HG02981 (cell line): Measurements from ENCODE around the gene TMEM243.
A peak's percentile ranks its signal among the peaks of the same experiment; 100 is the strongest.

Experiments
- ATAC-seq: cut with Tn5 transposase; IDR thresholded peaks from one replicate; pipeline ENCODE4 v1.9.1; 2021; ENCODE audit warnings: mild to moderate bottlenecking, moderate library complexity; ENCODE audit not compliant: unreplicated experiment

TMEM243 gene

DNA sequence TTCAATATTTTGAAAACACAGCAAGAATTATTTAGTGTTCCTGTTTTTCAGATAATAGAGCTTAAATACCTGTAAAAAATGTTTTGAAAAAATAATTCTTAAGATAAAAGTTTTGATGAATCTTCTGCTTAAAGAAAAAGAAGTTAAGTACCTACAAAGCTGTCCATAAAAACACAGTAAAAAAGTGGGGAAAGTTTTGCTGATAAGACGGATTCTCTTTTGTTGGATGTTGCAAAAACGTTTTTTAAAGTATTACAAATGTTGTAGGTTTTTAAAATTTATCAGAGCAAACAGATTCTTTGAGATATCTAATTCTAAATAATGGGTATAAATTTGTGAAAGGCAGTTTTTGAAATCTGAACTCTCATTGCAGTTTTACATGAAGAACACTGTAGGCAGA is 55.1 kb downstream of the TMEM243 start:
- no peak for ATAC-seq

DNA sequence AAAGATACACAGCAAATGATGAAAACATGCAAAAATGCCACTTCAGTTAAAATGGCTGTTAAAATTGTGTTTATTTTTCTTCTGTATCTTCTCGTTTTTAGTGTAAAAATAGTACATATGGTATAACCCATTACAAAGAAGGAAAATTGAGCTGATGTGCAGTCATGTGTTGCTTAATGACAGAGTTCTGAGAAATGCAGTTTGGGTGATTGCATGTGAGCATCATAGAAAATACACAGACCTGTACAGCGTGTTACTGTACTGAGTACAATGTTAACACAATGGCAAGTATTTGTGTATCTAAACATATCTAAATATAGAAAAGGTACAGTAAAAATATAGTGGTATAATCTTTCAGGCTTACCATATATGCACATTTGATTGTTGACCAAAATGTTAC is 60.0 kb downstream of the TMEM243 start:
- ATAC-seq, result no peak

DNA sequence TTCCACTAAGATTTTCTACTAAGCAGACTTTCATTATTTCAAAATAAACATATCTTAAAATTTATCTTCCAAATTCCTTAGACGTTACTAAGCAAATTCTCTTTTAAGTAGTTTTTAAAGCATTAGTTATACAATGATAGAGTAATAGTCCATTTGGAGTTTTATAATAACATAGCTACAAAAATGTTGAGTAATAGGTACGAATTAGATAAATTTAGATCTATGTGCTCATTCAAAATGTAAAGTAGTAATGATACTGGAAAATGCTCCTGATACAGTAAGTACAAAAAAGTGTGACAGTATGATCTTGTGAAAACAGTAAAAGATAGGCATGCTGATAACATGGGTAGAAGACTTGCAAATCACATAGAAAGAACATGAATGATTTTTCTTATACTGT is 62.8 kb downstream of the TMEM243 start:
- ATAC-seq, result no peak

DNA sequence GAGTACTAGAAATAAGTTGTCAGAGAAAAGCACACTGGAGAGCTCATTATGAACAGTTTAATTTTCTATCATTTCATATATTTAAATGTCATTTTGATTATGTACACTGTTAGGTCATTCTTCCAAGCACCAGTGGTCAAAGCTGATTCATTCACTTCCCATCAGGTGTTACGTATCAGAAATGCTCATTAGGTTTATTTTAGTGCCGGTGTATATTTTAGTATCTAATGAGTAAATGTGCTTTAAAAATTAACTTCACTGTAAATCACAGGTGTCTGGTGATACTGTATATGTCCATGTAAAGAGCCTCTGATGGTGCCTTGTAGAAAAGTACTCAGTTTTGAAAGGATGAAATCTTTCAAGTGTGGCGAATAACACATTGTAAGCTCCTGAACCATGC is 63.7 kb downstream of the TMEM243 start:
- no peak for ATAC-seq

DNA sequence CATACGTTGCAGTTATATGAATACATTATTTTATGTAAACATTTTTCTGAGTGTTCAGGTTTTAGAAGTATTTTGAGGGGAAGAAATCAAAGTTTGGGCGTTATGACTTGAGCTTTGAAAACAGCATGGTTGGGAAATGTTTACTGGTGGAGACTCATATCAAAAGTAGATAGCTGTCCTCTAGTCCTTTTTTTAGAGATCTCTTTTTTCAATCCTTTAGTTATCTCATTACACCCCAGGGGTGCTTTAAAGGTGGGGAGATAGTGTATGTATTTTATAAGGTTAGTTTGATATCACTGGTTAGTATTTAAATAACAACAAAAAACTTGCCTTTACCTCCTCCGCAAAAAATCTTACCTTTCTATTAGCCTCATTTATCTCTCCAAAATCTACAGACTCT is 65.0 kb downstream of the TMEM243 start:
- no peak for ATAC-seq

DNA sequence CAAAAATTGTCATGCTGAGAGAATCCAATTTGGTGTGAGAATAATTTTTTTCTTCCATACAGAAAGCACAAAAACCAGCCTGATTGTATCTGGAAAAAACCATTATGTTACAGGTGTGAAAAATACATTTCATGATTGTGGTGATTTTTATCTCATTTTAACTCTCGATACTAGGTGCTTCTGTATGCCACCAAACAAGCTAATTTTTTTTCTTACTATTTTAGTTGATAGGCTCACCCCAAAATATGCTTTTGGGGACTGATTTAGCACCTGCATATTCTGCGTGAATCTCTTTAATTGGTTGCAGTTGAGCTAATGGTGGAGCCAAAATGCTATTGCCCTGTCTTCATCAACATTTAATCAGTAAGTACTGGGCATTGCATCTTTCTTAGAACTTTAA is 65.4 kb downstream of the TMEM243 start:
- ATAC-seq, result no peak

DNA sequence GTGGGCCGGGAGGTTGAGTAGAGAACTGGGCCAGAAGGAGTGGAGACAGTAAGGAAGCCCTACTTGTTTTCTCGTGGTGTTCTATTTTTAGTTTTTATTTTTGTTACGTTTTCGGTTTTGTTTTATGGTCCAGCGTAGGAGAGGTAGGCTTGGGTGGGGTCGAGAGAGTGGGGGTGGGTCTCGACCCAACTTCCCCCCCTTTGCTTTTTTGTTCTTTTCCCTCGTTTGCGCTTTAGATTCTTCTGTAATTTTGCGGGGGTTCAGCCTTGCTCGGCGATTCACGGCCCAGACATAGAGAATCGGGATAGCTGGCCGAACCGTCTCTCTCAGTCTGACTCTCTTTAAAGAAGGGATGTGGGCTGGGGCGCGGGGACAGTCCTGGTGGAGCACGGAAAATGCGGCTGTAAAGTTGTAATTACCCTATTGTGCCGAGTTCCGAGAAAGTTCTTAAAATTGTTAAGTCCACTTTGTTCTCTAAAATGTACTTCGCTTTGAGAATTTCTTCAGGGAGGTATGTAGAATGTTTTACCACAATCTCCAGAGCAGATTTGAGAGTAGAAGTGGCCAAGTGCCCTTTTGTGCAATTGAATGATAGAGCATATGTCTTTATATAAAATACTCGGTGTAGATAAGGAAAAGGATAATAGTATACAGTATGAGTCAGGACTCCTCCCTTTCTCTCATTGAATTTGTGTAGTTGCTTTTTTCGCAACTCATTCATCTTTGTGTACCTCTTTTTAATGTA is 66.5 kb downstream of the TMEM243 start:
- ATAC-seq, result peak; percentile 11

DNA sequence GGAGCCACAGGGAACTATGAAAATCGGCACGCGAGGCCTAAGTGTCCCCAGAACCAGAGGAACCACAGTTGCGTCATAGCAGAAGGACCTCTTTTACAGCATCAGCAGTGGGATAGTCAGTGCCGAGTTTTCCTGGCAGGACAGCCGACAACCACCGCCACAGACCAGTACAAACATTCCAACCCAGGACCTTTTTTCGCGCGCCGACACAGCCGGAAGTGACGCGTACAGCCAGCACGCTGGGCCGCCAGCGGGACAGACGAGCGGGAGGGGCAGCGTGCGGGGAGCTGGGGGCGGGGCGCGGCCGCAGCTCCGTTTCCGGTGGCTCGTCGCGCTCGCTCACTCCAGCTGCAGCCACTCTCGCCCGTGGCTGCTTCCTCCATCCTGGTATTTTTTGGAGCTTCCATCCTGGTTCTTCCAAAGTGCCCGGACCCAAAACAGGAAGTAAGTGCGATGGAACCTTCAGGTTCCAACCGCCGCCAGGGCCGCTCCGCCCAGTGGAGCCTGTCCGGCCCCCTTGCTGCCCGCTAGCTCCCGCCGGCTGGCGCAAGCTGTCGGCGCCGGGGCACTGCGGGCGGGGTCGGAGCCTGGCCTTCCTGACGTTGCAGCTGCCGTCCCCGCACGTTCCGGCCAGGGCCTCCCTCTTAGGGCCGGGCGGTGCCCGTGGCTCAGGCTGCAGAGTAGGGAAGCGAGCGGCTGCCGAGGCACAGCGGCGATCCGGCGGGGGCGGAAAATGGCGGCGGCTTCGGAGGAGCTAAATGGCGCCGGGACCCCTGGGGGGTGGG is 67.2 kb downstream of the TMEM243 start, which contains the start of gene DMTF1:
Gene DMTF1 (plus strand): TSS at position 342 of the 785 bp plus-strand sequence. CDS start 12,489 bp downstream, outside the sequence.
- peak; percentile 83 for ATAC-seq

DNA sequence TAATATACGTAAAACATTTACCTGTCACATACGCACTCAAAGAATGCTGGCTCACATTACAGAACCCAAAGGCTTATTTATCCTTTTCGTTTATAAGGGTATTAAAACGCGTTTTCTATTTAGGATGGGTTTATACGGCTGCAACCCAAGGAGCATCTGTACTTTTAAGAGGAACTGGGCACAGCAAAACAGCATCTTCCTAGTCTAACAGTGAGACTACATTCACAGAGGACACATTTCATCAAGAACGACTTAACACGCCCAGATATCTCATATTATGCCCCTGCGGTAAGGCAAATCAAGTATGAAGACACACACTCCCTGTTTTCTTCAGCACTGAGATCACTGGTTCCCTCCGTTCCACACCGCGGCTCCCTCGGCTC is 67.8 kb downstream of the TMEM243 start:
- ATAC-seq, result peak; percentile 27

DNA sequence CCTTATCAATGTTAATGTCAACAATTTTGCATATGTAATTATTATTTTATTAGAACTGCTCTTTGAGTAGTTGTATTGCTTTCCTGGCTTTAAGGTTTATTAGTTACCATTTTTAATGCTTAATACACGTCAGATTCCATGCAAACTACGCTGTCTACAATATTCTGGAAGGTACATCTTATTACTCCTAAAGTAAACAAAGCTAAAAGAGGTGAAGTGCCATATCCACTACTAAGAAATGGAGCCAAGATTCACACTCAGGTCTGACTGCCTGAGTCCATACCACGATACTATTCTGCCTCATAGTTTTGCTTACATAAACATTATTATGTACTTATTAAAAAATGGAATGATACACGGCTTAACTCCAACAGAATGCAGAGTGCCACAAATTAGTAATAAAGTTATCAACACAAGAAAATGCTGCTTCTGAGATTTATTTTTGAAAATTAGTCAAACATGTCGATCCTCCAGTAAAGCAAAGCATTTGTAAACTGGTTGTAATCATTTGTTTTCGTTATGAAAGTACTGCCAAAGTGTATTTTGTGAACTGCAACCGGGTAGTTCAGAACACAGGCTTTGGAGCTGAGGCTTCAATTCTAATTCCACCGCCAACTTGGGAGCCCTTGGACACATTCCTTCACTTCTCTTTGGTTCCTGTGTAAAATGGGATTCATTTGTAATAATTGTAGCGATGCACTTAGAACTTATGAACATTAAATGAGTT is 68.4 kb downstream of the TMEM243 start:
- no peak for ATAC-seq

DNA sequence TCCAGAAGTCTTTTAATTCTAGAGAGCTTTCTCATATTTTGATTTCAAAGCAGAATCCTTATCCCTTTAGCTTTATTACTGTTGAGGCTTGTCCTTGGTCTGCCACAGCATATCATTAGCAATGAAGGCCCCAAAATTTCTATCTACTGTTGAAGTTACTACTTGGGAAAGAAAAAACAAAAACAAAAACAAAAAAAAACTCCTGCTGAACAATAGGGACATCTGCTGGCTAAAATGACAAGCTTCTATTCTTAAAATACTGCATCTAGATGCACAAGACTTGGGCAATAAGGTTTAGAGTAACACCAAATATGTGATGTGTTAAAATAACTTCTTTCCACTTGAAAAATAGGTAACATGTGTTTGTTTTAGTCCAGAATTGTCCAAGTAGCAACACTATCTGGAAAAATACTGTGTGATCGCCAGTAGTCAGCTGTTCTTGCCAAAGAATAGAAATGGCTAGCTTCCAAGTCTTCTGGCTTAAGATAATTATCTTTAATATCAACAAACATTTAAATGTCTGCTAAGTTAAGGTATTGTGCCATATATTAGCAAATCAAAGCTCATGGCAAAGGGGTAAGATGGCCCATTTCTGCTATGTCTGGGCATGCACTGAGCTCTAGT is 71.1 kb downstream of the TMEM243 start:
- no peak for ATAC-seq

DNA sequence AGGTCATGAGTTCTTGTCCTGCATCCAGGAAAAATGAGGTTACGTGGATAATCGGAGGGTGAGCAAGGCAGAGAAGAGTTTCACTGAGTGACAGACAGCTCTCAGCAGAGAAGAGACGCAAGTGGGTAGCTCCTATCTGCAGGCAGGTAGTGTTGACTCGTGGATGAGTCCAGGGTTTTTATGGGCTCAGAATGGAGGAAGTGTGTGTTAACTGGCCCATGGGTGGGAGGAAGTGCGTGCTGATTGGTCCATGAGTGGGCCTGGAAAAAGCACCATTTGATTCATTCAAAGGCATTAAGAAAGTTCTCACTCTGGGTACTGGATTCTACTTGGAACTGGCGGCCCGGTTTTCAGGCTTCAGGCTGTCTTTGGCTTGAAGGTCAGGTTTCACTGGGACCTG is 72.0 kb downstream of the TMEM243 start:
- no peak for ATAC-seq

DNA sequence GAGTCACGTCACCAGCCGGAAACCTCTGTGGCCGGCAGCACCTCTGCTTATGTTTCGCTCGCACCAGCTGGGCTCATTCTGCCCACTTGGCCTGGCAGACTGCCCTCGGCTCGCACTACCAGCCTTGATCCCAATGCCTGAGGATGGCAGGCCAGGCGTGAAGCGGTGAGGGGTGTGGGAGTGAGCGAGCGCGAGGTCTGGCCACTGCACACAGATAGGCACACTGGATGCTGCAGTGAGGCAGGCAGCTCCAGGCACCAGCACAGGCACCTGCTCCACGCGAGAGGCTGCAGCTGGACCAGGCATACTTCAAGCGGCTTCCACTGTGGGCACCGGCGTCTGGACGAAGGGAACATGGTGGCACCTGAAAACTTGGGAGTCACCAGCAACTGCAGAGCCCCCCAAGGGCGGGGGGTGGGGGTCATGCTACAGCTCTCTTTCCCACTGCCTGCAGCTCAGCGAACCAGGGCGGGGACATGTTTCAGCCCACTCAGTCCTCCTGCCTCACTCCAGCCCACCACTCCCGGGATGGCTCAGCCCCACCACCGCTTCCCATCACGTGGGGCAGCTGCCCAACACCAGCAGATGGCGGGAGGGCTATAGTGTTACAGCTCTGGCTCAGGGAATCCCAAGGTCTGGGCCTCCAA is 72.7 kb downstream of the TMEM243 start:
- no peak for ATAC-seq
